HEK293 (cell line): ENCODE data around the gene RPS14.

Experiments
- CTCF ChIA-PET: fragments of 350-600 bp; formaldehyde crosslinking; extraction: SDS; loops from one replicate; lab custom pipeline; 2021; ENCODE audit warnings: antibody characterized with exemption; lab: Yijun Ruan, JAX
- POLR2A ChIA-PET: fragments of 300-600 bp; formaldehyde crosslinking; extraction: SDS; loops from one replicate; lab custom pipeline; 2020; ENCODE audit warnings: antibody characterized with exemption, inconsistent platforms; lab: Yijun Ruan, JAX
- H3K27ac ChIP-seq: fragments of 200-500 bp; sonication (Bioruptor generic); 2 replicates; pipeline ENCODE4 v1.5.1; 2014; ENCODE audit warnings: low read depth, low read length, control low read depth, inconsistent platforms; ENCODE audit errors: extremely low read depth
- H3K36me3 ChIP-seq, 2 experiments: fragments of 200-500 bp in 1 of 2; sonication (Bioruptor generic) in 1 of 2; 1 replicate in 1 of 2; 2 replicates in 1 of 2; pipeline ENCODE4 v1.5.1; 2014 to 2017; ENCODE audit warnings: inconsistent platforms in 2 of 2, low read length in 2 of 2; ENCODE audit not compliant: control insufficient read depth in 2 of 2, insufficient read depth in 1 of 2
- H3K4me1 ChIP-seq: fragments of 200-500 bp; sonication (Bioruptor generic); 2 replicates; pipeline ENCODE4 v1.5.1; 2014; ENCODE audit warnings: mild to moderate bottlenecking, low read length, inconsistent platforms; ENCODE audit not compliant: control insufficient read depth, insufficient read depth
- H3K4me3 ChIP-seq: 2 replicates; pipeline ENCODE4 v1.5.1; 2011; ENCODE audit warnings: low read depth, mild to moderate bottlenecking, control low read depth, low read length, moderate library complexity
- H3K9me3 ChIP-seq: fragments of 200-500 bp; sonication (Bioruptor generic); 2 replicates; pipeline ENCODE4 v1.5.1; 2014; ENCODE audit warnings: low read depth, low read length, inconsistent platforms; ENCODE audit not compliant: control insufficient read depth, insufficient read depth
- HOXA7 ChIP-seq: sonication (generic); formaldehyde crosslinking; IDR thresholded peaks from 2 replicates; pipeline ENCODE4 v1.8.1; 2022; ENCODE audit warnings: missing genetic modification reagents, borderline replicate concordance
- KLF9 ChIP-seq: fragments of 450-650 bp; formaldehyde crosslinking; IDR thresholded peaks from 2 replicates; pipeline ENCODE4 v1.5.1; 2016; ENCODE audit warnings: missing biosample characterization, missing genetic modification characterization, low read depth
- REPIN1 ChIP-seq: fragments of 450-650 bp; formaldehyde crosslinking; IDR thresholded peaks from 2 replicates; pipeline ENCODE4 v1.5.1; 2017; ENCODE audit warnings: missing biosample characterization, missing genetic modification characterization, low read depth
- ZFP3 ChIP-seq: fragments of 450-650 bp; formaldehyde crosslinking; IDR thresholded peaks from 2 replicates; pipeline ENCODE4 v1.5.1; 2016; ENCODE audit warnings: low read depth, missing biosample characterization, missing genetic modification characterization
- ZIC2 ChIP-seq: fragments of 450-650 bp; formaldehyde crosslinking; IDR thresholded peaks from 2 replicates; pipeline ENCODE4 v1.5.1; 2016; ENCODE audit warnings: missing biosample characterization, missing genetic modification characterization
- ZNF214 ChIP-seq: fragments of 450-650 bp; formaldehyde crosslinking; IDR thresholded peaks from 2 replicates; pipeline ENCODE4 v1.5.1; 2017; ENCODE audit warnings: missing biosample characterization, mild to moderate bottlenecking, missing genetic modification characterization, borderline replicate concordance
- ZNF302 ChIP-seq: fragments of 450-650 bp; formaldehyde crosslinking; IDR thresholded peaks from 2 replicates; pipeline ENCODE4 v1.5.1; 2016; ENCODE audit warnings: missing biosample characterization, missing genetic modification characterization, low read depth
- ZNF366 ChIP-seq: fragments of 450-650 bp; formaldehyde crosslinking; conservative IDR thresholded peaks from 2 replicates; pipeline ENCODE4 v1.5.1; 2016; ENCODE audit warnings: missing biosample characterization, missing genetic modification characterization
- ZNF600 ChIP-seq: fragments of 450-650 bp; formaldehyde crosslinking; IDR thresholded peaks from 2 replicates; pipeline ENCODE4 v1.5.1; 2016; ENCODE audit warnings: missing biosample characterization, missing genetic modification characterization
- ZNF792 ChIP-seq: fragments of 450-650 bp; formaldehyde crosslinking; IDR thresholded peaks from 2 replicates; pipeline ENCODE4 v1.5.1; 2016; ENCODE audit warnings: missing biosample characterization, missing genetic modification characterization
- TF ChIP-seq, protein P1 (sequence below): fragments of 450-650 bp; formaldehyde crosslinking; IDR thresholded peaks from 2 replicates; pipeline ENCODE4 v1.5.1; 2016; ENCODE audit warnings: missing biosample characterization, missing genetic modification characterization
- TF ChIP-seq, protein P2 (sequence below): fragments of 450-650 bp; IDR thresholded peaks from 2 replicates; pipeline ENCODE4 v1.5.1; 2018; ENCODE audit warnings: missing biosample characterization, mild to moderate bottlenecking, missing genetic modification characterization
- TF ChIP-seq, protein P3 (sequence below): fragments of 450-650 bp; formaldehyde crosslinking; IDR thresholded peaks from 2 replicates; pipeline ENCODE4 v1.5.1; 2016; ENCODE audit warnings: missing biosample characterization, missing genetic modification characterization
- TF ChIP-seq, protein P4 (sequence below): sonication (generic); formaldehyde crosslinking; IDR thresholded peaks from 2 replicates; pipeline ENCODE4 v1.8.1; 2022; ENCODE audit warnings: mild to moderate bottlenecking, moderate library complexity, missing genetic modification reagents

RPS14 gene

DNA sequence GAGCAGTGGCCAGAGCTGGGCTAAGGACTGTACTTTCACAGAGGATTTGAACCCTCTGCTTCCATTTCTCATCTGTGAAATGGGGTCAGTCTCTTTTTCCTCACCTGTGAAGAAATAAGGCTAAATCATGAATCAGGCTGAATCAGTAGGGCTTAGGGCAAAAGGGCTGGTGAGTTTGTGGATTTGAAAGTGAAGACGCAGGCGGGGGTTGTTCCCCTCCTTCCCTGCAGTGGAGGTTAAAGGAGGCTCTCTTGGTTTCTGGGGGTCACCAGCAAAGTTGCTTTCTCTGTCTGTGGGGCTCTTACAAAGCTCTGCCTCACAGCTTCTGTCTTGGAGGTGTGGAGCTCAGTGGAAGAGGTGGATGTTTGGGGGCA is 40.7 kb upstream of the RPS14 start:
- TF ChIP-seq, protein P1, sequence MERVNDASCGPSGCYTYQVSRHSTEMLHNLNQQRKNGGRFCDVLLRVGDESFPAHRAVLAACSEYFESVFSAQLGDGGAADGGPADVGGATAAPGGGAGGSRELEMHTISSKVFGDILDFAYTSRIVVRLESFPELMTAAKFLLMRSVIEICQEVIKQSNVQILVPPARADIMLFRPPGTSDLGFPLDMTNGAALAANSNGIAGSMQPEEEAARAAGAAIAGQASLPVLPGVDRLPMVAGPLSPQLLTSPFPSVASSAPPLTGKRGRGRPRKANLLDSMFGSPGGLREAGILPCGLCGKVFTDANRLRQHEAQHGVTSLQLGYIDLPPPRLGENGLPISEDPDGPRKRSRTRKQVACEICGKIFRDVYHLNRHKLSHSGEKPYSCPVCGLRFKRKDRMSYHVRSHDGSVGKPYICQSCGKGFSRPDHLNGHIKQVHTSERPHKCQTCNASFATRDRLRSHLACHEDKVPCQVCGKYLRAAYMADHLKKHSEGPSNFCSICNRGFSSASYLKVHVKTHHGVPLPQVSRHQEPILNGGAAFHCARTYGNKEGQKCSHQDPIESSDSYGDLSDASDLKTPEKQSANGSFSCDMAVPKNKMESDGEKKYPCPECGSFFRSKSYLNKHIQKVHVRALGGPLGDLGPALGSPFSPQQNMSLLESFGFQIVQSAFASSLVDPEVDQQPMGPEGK (tag by site-specific recombination) = no peak
- TF ChIP-seq ZFP3 (tag by site-specific recombination) (no peak), ZNF366 (tag by site-specific recombination) (no peak), KLF9 (tag by site-specific recombination) (no peak), HOXA7 (no peak), REPIN1 (tag by site-specific recombination) (no peak), ZNF302 (tag by site-specific recombination) (no peak), ZIC2 (tag by site-specific recombination) (no peak), ZNF600 (tag by site-specific recombination) (no peak), ZNF792 (tag by site-specific recombination) (no peak), ZNF214 (tag by site-specific recombination) (no peak)
- TF ChIP-seq, protein P2, sequence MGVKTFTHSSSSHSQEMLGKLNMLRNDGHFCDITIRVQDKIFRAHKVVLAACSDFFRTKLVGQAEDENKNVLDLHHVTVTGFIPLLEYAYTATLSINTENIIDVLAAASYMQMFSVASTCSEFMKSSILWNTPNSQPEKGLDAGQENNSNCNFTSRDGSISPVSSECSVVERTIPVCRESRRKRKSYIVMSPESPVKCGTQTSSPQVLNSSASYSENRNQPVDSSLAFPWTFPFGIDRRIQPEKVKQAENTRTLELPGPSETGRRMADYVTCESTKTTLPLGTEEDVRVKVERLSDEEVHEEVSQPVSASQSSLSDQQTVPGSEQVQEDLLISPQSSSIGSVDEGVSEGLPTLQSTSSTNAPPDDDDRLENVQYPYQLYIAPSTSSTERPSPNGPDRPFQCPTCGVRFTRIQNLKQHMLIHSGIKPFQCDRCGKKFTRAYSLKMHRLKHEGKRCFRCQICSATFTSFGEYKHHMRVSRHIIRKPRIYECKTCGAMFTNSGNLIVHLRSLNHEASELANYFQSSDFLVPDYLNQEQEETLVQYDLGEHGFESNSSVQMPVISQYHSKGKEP (tag by site-specific recombination) = no peak
- Histone ChIP-seq H3K4me3 (no peak overlapping the region), H3K4me1 (peaks cover 23% of the 10 kb centered on the region), H3K36me3 (peaks cover 0 to 5% of the 10 kb centered on the region in 2 experiments; a peak in 2 of 3 replicates), H3K9me3 (no peaks in the 10 kb centered on the region), H3K27ac (no peak overlapping the region)
- CTCF ChIA-PET = interaction anchor here (0.9 to 1.6 kb wide), 3 partner anchors 33 to 66 kb away, joined by 3 to 8 read pairs (median 3); no protein-coding TSS in a partner anchor
- POLR2A ChIA-PET = interaction anchor here (1.3 kb wide), 1 partner anchor 41 kb away, joined by 4 read pairs; the partner anchor contains the start of gene RPS14

DNA sequence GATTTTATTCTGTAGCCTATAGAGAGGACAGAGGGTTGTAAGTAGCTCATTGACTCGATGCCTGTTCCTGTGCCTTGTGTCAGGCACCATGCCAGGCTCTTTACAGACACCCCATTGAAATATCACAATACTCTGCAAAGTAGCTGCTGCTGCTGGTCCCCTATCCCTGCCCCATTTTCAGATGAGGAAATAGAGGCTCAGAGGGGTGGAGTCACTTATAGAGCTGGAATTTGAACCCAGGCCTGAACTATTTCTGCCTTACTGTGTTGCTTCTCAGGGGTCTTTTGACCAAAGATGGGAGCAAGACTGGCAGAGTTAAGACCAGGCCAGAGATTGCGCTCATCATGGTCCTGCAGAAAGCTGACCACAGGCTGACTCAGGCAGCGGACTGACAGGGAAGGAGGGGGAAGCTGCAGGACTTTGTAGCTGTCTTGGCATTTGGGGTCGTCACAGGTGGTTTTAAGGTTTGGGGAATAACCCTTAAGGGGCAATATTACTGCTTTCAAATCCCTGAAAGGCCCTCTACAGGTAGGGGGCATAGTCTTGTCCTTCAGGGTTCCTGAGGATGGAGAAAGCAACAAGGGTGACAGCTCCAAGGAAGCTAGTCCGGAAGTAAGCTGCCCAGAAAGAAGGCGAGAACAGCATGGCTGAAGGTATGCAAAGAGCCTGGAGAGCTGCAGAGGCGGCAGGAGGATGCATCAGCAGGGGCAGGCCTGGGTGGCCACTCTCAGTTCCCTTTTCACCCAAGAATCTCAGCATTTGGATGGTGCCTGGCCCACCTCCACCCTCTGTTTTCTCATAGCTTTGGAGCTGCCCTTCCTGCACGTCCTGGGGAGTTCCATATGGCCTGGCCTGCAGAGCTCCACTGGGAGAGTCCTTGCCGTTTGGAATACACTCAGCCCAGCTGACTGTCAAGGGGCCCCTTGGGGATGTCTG is 40.1 kb upstream of the RPS14 start:
- no peaks in the 10 kb centered on the region for H3K9me3 ChIP-seq
- H3K27ac ChIP-seq = no peak overlapping the region
- no peak overlapping the region for H3K4me3 ChIP-seq
- CTCF ChIA-PET = interaction anchor here (0.9 to 1.6 kb wide), 4 partner anchors 10 to 67 kb away, joined by 3 to 8 read pairs (median 4); no protein-coding TSS in a partner anchor
- peaks cover 0 to 5% of the 10 kb centered on the region in 2 experiments; a peak in 2 of 3 replicates for H3K36me3 ChIP-seq
- peaks cover 26% of the 10 kb centered on the region for H3K4me1 ChIP-seq
- TF ChIP-seq ZIC2 (tag by site-specific recombination) = peak; percentile 48
- TF ChIP-seq, protein P3, sequence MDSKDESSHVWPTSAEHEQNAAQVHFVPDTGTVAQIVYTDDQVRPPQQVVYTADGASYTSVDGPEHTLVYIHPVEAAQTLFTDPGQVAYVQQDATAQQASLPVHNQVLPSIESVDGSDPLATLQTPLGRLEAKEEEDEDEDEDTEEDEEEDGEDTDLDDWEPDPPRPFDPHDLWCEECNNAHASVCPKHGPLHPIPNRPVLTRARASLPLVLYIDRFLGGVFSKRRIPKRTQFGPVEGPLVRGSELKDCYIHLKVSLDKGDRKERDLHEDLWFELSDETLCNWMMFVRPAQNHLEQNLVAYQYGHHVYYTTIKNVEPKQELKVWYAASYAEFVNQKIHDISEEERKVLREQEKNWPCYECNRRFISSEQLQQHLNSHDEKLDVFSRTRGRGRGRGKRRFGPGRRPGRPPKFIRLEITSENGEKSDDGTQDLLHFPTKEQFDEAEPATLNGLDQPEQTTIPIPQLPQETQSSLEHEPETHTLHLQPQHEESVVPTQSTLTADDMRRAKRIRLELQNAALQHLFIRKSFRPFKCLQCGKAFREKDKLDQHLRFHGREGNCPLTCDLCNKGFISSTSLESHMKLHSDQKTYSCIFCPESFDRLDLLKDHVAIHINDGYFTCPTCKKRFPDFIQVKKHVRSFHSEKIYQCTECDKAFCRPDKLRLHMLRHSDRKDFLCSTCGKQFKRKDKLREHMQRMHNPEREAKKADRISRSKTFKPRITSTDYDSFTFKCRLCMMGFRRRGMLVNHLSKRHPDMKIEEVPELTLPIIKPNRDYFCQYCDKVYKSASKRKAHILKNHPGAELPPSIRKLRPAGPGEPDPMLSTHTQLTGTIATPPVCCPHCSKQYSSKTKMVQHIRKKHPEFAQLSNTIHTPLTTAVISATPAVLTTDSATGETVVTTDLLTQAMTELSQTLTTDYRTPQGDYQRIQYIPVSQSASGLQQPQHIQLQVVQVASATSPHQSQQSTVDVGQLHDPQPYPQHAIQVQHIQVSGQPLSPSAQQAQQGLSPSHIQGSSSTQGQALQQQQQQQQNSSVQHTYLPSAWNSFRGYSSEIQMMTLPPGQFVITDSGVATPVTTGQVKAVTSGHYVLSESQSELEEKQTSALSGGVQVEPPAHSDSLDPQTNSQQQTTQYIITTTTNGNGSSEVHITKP (tag by site-specific recombination) = peak; percentile 56
- TF ChIP-seq, protein P4, sequence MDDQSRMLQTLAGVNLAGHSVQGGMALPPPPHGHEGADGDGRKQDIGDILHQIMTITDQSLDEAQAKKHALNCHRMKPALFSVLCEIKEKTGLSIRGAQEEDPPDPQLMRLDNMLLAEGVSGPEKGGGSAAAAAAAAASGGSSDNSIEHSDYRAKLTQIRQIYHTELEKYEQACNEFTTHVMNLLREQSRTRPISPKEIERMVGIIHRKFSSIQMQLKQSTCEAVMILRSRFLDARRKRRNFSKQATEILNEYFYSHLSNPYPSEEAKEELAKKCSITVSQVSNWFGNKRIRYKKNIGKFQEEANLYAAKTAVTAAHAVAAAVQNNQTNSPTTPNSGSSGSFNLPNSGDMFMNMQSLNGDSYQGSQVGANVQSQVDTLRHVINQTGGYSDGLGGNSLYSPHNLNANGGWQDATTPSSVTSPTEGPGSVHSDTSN (CRISPR knock-in tag) = no peak
- POLR2A ChIA-PET = interaction anchor here (0.9 to 1.3 kb wide), 2 partner anchors 40 to 211 kb away, joined by 3 to 4 read pairs; partner anchors contain the start of genes RBM22 and RPS14
